Activated CD8-positive, alpha-beta T cell treated with anti-CD3 and anti-CD28 coated beads for 36 hours (primary cell): Measurements from ENCODE around the gene CRTC2. TPM values are rescaled to one million over a fixed set of nuclear protein-coding genes. Genes with fewer than 3 reads are reported as not detected.

Experiments
- ATAC-seq: fragments of 200-7000 bp; cut with Tn5 transposase; one replicate; pipeline ENCODE4 v1.10.0; 2021; ENCODE audit warnings: mild to moderate bottlenecking, moderate library complexity
- CTCF ChIA-PET: fragments of 350-600 bp; sonication (Branson Sonifier 250); formaldehyde crosslinking; loops from one replicate; lab custom pipeline; 2021; ENCODE audit warnings: antibody characterized with exemption; lab: Charles Lee
- POLR2A ChIA-PET: fragments of 350-600 bp; sonication (Branson Sonifier 250); formaldehyde crosslinking; loops from one replicate; lab custom pipeline; 2021; ENCODE audit warnings: antibody characterized with exemption; lab: Charles Lee
- DNase-seq: peaks from one replicate; pipeline ENCODE4 v3.0.0-alpha.2; 2020
- H3K27ac Mint-ChIP-seq: one replicate; pipeline ENCODE4 v1.8.0; 2021; ENCODE audit warnings: mild to moderate bottlenecking, mixed read lengths
- H3K27me3 Mint-ChIP-seq: one replicate; pipeline ENCODE4 v1.8.0; 2021; ENCODE audit warnings: mixed read lengths
- H3K36me3 Mint-ChIP-seq: one replicate; pipeline ENCODE4 v1.8.0; 2021; ENCODE audit warnings: low read depth, mixed read lengths
- H3K4me1 Mint-ChIP-seq: one replicate; pipeline ENCODE4 v1.8.0; 2021; ENCODE audit warnings: low read depth, mixed read lengths
- H3K4me3 Mint-ChIP-seq: one replicate; pipeline ENCODE4 v1.8.0; 2021; ENCODE audit warnings: mild to moderate bottlenecking, moderate library complexity, mixed read lengths
- H3K9me3 Mint-ChIP-seq: one replicate; pipeline ENCODE4 v1.8.0; 2021; ENCODE audit warnings: mixed read lengths
- CTCF ChIP-seq: fragments of 200-600 bp; IDR thresholded peaks from one replicate; pipeline ENCODE4 v1.8.0; 2022; ENCODE audit warnings: antibody characterized with exemption, mild to moderate bottlenecking
- intact Hi-C: fragments of 100-400 bp; cut with micrococcal nuclease; formaldehyde crosslinking; loops from one replicate; pipeline ENCODE4 v1.10.0; 2022
- total RNA-seq, 2 experiments: library from RNA; stranded (reverse); gene quantifications; one replicate each; pipeline ENCODE4 v1.2.3, GENCODE V29; 2021

CRTC2 gene
- total RNA-seq, 2 experiments from 2014 or later: 67.3 to 71.8 TPM

- ATAC-seq: no peak
- Mint-ChIP-seq H3K4me1 (peaks cover 1% of the 10 kb centered on the region), H3K27me3 (no peaks in the 10 kb centered on the region), H3K9me3 (no peaks in the 10 kb centered on the region), H3K27ac (no peak overlapping the region), H3K4me3 (no peak overlapping the region), H3K36me3 (peaks cover 40% of the 10 kb centered on the region)
- no peak for DNase-seq
- CTCF ChIA-PET: no interaction called here
- no peak for TF ChIP-seq CTCF
- POLR2A ChIA-PET: interaction anchor here (1.2 to 1.7 kb wide), 4 partner anchors 10 to 14 kb away, joined by 3 to 13 read pairs (median 5); no protein-coding TSS in a partner anchor
- intact Hi-C loops: no loop called here
These were observed 24.5 kb downstream of the CRTC2 start for GRCh38 chr1:153933955-153934354.

DNA sequence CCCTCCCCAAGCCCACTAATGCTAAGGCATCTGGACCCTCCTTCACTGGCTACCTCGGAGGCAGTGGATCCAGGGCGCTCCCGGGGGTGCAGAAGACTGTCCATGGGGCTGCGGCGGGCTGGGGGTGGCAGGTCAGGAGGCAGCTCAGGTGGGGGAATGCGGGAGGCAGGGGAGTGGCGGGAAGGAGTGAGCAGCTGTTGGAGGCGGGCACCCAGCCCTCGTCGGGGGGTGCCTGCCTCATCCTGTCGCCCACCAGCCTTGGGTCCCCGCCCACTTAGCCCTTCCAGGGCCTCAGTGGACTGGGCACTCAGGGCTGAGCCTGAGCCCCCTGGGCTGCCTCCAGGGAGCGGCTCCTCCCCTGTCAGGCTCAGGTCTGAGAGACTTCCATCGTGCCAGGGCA, 25.0 kb downstream of the CRTC2 start:
- Mint-ChIP-seq H3K4me3 (no peak overlapping the region), H3K36me3 (peaks cover 37% of the 10 kb centered on the region), H3K27me3 (no peaks in the 10 kb centered on the region), H3K27ac (no peak overlapping the region), H3K4me1 (peaks cover 7% of the 10 kb centered on the region), H3K9me3 (no peaks in the 10 kb centered on the region)
- no peak for DNase-seq
- ChIA-PET POLR2A (interaction anchor here (3.5 kb wide), 1 partner anchor 11 kb away, joined by 13 read pairs; the partner anchor contains the start of gene GATAD2B), CTCF (no interaction called here)
- ATAC-seq: no peak
- no peak for TF ChIP-seq CTCF
- intact Hi-C loops: no loop called here

DNA sequence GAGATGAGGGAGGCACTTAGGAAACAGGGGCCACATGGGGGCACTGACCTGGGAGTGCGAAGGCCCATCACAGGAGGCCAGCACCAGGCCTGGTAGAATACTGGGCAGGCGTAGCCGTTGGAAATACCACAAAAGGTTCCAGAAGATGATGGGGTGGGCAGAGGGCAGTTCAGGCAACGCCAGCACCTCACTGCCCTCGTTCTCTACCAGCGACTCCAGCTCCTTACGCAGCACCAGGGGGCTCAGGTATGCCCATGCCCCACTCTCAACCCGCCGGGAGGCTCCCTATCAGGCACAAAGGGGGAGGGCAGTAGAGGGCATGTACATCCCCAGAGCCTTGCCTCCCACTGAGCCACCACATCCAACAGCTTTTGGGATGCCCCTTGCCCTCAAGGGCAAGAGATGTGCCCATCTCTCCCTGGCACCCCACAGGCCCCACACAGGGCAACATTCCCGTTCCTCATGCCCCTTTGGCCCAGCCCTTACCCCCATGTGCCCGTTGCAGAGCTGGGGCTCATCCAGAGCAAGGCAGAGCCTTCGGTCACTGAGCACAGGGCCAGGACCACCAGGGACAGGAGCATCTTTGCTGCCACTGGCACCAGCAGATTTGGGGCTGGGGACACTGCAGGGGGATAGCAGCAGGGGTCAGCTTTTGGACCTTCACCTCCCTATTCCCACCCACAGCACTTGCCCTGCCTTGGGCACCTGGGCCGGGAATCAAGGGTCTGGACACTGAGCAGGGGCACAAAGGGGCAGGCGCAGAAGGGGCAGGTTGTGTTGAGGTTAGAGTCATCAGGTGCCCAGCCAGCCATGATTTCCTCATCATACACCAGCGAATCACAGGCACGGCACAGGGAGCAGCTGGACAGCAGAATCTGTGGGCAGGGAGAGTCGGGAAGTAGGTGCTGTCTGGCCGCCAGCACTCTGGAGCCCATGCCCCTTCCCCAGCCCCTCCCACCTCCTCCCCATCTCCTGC, 26.0 kb downstream of the CRTC2 start:
- no peaks in the 10 kb centered on the region for H3K9me3 Mint-ChIP-seq
- intact Hi-C loops: no loop called here
- peaks cover 32% of the 10 kb centered on the region for H3K36me3 Mint-ChIP-seq
- peaks cover 12% of the 10 kb centered on the region for H3K4me1 Mint-ChIP-seq
- ChIA-PET POLR2A (interaction anchor here (0.7 to 3.5 kb wide), 2 partner anchors 10 to 44 kb away, joined by 3 to 13 read pairs; partner anchors contain the start of gene GATAD2B), CTCF (no interaction called here)
- no peaks in the 10 kb centered on the region for H3K27me3 Mint-ChIP-seq
- ATAC-seq (no peak), DNase-seq (no peak)
- H3K27ac Mint-ChIP-seq: peak overlapping the region; percentile 34
- no peak for TF ChIP-seq CTCF
- no peak overlapping the region for H3K4me3 Mint-ChIP-seq

GRCh38 chr1:153929981-153930948, 28.1 kb downstream of the CRTC2 start:
- ATAC-seq: no peak
- DNase-seq: no peak
- Mint-ChIP-seq H3K4me1 (peaks cover 12% of the 10 kb centered on the region), H3K27me3 (no peaks in the 10 kb centered on the region), H3K9me3 (no peaks in the 10 kb centered on the region), H3K36me3 (peaks cover 17% of the 10 kb centered on the region), H3K4me3 (no peak overlapping the region), H3K27ac (peak overlapping the region; percentile 59)
- intact Hi-C loops: no loop called here
- POLR2A ChIA-PET: interaction anchor here (0.6 to 3.5 kb wide), 7 partner anchors 8 to 19 kb away, joined by 3 to 13 read pairs (median 3); partner anchors contain the start of genes DENND4B and GATAD2B
- CTCF ChIA-PET: interaction anchor here (0.8 to 2.4 kb wide), 3 partner anchors 16 to 56 kb away, joined by 3 to 10 read pairs (median 3); partner anchors contain the start of genes DENND4B and RAB13
- no peak for TF ChIP-seq CTCF
